GM10248 (cell line): Measurements from ENCODE around the gene PPDPF.

ENCODE experiments used
- CTCF ChIA-PET: fragments of 300-600 bp; sonication (Branson Sonifier 250); formaldehyde crosslinking; extraction: SDS; loops from one replicate; lab custom pipeline; 2021; ENCODE audit warnings: antibody characterized with exemption; lab: Yijun Ruan, JAX
- POLR2A ChIA-PET: fragments of 350-650 bp; sonication (Branson Sonifier 250); formaldehyde crosslinking; extraction: SDS; loops from one replicate; lab custom pipeline; 2020; ENCODE audit warnings: antibody characterized with exemption; lab: Yijun Ruan, JAX
- DNase-seq: peaks from one replicate; pipeline ENCODE4 v3.0.0; 2012; ENCODE audit errors: extremely low spot score
- TF ChIP-seq, protein P1 (sequence below): IDR thresholded peaks from 2 replicates; pipeline ENCODE4 v1.5.1; 2012; ENCODE audit warnings: mild to moderate bottlenecking, low read depth; ENCODE audit errors: extremely low read depth, missing control alignments, control extremely low read depth

PPDPF gene

DNA sequence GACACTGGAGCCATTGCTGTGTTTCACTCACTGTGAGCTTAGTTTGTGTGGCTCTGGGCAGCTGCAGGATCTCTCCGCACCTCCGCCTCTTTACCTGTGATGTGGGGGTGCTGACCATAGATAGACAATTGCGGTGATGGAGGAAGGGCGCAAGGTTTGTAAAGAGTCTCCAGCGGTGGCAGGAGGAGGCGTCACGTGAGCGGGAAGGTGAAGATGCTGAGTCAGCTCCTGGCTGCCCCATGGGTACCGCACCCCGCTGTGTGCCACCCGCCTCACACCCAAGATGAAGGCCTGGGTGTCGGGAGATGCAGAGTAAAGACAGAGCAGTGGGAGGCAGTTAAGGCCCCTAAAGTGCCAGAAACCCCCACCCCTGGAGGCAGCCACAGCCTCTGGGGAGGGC is 39.1 kb upstream of the PPDPF start:
- ChIA-PET POLR2A (no interaction called here), CTCF (interaction anchor here (1.8 kb wide), 1 partner anchor 15 kb away, joined by 6 read pairs; no protein-coding TSS in a partner anchor)
- no peak for DNase-seq
- TF ChIP-seq, protein P1, sequence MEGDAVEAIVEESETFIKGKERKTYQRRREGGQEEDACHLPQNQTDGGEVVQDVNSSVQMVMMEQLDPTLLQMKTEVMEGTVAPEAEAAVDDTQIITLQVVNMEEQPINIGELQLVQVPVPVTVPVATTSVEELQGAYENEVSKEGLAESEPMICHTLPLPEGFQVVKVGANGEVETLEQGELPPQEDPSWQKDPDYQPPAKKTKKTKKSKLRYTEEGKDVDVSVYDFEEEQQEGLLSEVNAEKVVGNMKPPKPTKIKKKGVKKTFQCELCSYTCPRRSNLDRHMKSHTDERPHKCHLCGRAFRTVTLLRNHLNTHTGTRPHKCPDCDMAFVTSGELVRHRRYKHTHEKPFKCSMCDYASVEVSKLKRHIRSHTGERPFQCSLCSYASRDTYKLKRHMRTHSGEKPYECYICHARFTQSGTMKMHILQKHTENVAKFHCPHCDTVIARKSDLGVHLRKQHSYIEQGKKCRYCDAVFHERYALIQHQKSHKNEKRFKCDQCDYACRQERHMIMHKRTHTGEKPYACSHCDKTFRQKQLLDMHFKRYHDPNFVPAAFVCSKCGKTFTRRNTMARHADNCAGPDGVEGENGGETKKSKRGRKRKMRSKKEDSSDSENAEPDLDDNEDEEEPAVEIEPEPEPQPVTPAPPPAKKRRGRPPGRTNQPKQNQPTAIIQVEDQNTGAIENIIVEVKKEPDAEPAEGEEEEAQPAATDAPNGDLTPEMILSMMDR = no peak

DNA sequence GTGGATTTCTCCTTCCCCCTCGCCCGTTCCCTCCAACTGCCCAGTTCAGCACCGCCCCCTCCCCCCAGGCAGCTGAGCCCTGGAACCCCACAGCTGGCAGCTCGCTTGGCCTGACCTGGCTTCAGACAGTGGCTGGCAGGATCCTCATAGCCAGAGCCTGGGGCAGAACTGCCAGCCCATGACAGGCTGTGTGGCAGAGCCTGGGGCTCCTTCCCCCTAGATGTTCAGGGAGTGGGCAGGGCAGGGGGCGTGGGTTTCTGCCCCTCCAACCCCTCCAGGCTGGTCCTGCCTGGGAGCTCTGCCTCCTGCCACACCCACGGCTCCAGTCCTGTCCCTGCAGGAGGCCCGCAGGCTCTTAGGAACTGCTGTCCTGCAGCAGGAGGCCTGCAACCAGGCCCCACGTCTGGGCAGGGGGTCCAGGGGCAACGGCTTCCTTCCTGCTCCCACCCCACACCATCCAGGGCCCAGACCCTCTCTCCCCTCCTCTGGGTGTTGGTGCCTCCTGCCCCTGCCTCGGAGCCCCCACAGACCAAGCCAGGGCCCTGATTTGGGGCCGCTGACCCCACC is 38.5 kb upstream of the PPDPF start:
- CTCF ChIA-PET = interaction anchor here (1.8 kb wide), 1 partner anchor 14 kb away, joined by 6 read pairs; no protein-coding TSS in a partner anchor
- no peak for DNase-seq
- POLR2A ChIA-PET = no interaction called here
- TF ChIP-seq, protein P1 = no peak

DNA sequence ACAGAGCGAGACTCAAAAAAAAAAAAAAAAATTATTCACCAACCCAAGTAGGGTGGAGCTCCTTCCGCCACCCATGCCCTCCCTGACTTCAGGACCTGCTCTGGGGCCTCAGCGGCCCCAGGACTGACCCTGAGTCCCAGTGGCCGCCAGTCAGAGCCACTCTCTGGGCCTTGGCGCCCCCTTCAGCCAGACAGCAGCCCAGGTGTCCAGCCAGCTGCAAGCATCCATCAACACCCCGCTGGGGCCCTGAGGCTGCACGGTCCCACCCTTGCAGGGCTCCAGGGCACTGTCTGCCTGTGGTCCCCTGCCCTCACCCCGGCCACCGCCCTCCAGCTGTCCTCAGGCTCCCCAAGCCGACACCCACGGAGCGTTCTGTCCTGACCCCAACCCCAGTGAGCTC is 36.7 kb upstream of the PPDPF start:
- no peak for DNase-seq
- ChIA-PET CTCF (interaction anchor here (1.3 to 1.8 kb wide), 3 partner anchors 9 to 20 kb away, joined by 3 to 4 read pairs (median 4); no protein-coding TSS in a partner anchor), POLR2A (interaction anchor here (0.6 kb wide), 1 partner anchor 207 kb away, joined by 3 read pairs; no protein-coding TSS in a partner anchor)
- TF ChIP-seq, protein P1 = no peak

DNA sequence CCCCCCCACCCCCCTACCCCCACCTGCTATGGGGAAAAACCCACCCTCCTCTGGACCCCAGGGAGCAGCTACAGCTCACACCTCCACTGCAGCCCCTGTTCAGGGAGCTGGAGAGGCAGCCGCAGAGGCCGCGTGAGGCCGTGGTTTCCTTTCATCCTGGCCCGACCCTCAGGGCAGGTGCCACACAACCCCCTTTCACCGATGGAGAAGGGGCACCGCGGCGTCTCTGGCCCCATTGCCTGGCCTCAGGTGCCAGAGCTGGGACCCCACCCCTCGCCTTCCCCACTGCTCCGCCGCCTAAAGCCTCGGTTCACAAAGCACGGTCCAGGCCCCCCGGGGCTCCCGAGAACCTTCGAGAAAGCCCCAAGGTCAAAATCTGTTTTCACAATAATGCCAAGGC is 36.3 kb upstream of the PPDPF start:
- DNase-seq = no peak
- ChIA-PET CTCF (interaction anchor here (1.3 to 1.8 kb wide), 3 partner anchors 10 to 20 kb away, joined by 3 to 4 read pairs (median 4); no protein-coding TSS in a partner anchor), POLR2A (interaction anchor here (0.6 kb wide), 1 partner anchor 207 kb away, joined by 3 read pairs; no protein-coding TSS in a partner anchor)
- TF ChIP-seq, protein P1 = no peak

DNA sequence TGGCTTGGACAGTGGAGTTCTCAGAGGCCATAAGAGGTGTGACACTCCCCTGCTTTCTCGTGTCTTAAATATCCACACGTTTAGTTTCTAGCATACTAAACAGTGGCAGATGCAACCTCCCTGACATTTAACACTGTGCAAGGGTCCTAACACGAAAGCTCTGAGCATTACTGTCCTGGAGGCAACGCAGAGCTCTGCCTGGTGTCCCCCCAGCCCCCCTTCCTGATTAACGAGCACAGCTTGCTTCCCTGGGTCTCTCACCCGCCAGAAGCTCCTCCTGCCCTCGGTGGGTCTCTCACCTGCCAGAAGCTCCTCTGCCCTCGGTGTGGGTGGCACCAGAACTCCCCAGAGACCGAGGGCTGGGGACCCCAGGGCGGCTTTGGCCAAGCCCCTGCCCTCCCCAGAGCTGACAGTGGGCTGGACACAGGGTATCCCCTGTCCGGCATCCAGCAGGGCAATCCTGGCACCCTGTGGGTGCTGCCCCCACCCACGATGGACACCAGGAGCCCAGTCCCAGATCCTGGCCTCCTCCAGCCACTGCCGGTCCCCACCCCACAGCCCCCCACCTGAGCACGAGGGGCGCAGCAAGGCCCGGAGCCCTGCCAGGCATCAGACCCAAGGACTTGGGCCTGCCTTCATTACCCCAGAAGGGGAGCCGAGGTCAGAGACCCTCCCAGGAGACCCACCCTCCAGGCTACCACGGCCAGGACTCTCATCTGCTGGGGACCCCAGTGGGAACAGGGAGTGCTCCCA is 35.7 kb upstream of the PPDPF start:
- DNase-seq = no peak
- ChIA-PET CTCF (interaction anchor here (1.3 to 1.8 kb wide), 3 partner anchors 10 to 21 kb away, joined by 3 to 4 read pairs (median 4); no protein-coding TSS in a partner anchor), POLR2A (interaction anchor here (0.6 kb wide), 1 partner anchor 208 kb away, joined by 3 read pairs; no protein-coding TSS in a partner anchor)
- TF ChIP-seq, protein P1 = no peak

DNA sequence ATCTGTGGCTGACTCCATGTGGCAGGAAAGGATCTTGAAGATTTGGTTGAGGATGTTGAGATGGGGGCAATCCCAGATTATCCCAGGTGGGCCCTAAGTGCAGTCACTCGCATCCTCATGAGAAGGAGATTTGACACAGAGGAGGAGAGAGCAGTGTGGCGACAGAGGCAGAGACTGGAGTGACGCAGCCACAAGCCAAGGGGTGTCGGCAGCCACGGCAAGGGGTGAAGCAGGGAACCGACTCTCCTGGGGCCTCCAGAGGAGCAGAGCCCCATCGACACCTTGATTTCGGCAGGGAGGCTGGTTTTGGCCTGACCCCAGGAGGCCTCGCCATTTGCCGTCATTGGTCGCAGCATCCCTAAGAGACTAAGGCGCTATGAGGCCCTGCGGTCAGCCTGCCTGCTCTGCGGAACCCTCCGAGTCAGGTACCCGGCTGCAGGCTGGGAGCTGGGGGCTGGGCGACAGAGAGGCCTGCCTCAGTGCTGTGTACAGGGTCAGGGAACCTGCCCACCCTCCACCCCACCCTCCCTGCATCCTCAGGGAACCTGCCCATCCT is 34.2 kb upstream of the PPDPF start:
- DNase-seq = no peak
- POLR2A ChIA-PET = no interaction called here
- CTCF ChIA-PET = no interaction called here
- TF ChIP-seq, protein P1 = no peak
